Measurements from ENCODE around the gene SCGB1C2. TPM values are rescaled to one million over a fixed set of nuclear protein-coding genes. Genes with fewer than 3 reads are reported as not detected.

SCGB1C2 gene
- total RNA-seq, 1 experiment from 2014 or later, result not detected

DNA sequence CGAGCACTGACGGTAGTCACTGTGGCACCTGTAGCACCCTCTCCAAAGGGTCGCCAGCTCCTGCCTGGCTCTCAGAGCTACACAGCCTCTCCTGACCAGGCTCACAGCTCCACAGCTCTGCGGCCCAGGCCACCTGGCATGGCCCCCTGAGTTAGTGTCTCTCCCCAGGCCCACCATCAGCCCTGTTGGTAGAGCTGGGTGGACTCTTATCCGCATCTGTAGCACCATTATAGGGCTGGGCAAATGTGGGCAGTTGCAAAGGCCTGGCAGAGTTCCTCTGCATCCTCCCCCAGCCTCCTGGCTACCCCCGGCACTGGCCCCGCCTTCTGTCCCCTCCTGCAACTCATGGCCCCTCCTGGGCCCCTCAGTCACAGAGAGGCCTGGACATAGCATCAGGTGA is 18.2 kb downstream of the SCGB1C2 start:
- TF ChIP-seq, protein P1, sequence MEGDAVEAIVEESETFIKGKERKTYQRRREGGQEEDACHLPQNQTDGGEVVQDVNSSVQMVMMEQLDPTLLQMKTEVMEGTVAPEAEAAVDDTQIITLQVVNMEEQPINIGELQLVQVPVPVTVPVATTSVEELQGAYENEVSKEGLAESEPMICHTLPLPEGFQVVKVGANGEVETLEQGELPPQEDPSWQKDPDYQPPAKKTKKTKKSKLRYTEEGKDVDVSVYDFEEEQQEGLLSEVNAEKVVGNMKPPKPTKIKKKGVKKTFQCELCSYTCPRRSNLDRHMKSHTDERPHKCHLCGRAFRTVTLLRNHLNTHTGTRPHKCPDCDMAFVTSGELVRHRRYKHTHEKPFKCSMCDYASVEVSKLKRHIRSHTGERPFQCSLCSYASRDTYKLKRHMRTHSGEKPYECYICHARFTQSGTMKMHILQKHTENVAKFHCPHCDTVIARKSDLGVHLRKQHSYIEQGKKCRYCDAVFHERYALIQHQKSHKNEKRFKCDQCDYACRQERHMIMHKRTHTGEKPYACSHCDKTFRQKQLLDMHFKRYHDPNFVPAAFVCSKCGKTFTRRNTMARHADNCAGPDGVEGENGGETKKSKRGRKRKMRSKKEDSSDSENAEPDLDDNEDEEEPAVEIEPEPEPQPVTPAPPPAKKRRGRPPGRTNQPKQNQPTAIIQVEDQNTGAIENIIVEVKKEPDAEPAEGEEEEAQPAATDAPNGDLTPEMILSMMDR (conservative IDR thresholded peaks at IDR 0.05), result no peak
- TF ChIP-seq EZH2 (IDR thresholded peaks at IDR 0.05; ENCODE audit: low read depth), result no peak
- H3F3A ChIP-seq (ENCODE audit: insufficient read depth, low read depth), result no peaks in the 10 kb centered on the region
- BruUV-seq (replicated peaks), result no TSS peak
- intact Hi-C loops (cut with micrococcal nuclease; ENCODE audit: unreplicated experiment), result no loop called here
- no peaks in the 10 kb centered on the region for H3K9me2 ChIP-seq (ENCODE audit: insufficient read depth)
- H3K4me2 ChIP-seq, result no peak overlapping the region
- CTCF ChIA-PET, result no interaction called here
- H3K27me3 ChIP-seq (ENCODE audit: insufficient read depth, low read depth), result 0 out of 2 replicates have a peak, but pooled peaks cover 12% of the 10 kb centered on the region
- no peak overlapping the region for H3K4me3 ChIP-seq
- H2AFZ ChIP-seq, result no peak overlapping the region
- H4K20me1 ChIP-seq (ENCODE audit: insufficient read depth), result no peaks in the 10 kb centered on the region
- no peaks in the 10 kb centered on the region for H3K79me2 ChIP-seq (ENCODE audit: low read depth)
- H3K9me3 ChIP-seq (ENCODE audit: insufficient read depth, low read depth), result no peaks in the 10 kb centered on the region
- no peak overlapping the region for H3K27ac ChIP-seq
- H3K36me3 ChIP-seq (ENCODE audit: low read depth), result no peaks in the 10 kb centered on the region
- POLR2A ChIA-PET (ENCODE audit: unreplicated experiment), result no interaction called here
- H3K4me1 ChIP-seq (replicated peaks; ENCODE audit: insufficient read depth), result no peaks in the 10 kb centered on the region
- no peak for DNase-seq

DNA sequence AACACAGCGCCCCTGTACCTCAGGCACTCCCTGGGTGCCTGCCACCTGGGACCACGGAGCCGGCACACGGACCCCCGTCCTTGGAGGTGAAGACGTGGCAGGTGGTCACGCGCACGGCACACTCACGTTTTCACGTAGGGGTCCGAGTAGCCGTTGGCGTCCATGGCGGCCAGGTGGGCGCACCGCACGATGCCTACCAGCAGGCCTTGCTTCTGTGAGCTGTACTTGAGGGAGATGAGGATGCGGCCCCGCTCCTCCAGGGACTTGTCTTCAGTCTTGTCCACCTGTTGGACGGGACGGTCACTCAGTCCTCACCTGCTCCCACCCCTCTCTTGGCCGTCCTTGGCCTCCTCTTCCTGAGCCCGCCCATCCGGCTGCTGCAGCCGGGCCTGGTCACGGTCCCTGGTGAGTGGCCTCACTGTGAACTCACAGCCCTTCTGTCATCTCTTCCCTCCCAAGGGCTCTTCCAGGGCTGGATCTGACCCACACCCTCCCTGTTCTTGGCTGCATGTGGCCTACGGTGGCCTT is 18.8 kb downstream of the SCGB1C2 start:
- Histone ChIP-seq H4K20me1 (ENCODE audit: insufficient read depth) (no peaks in the 10 kb centered on the region), H3K9me2 (ENCODE audit: insufficient read depth) (no peaks in the 10 kb centered on the region), H3K27me3 (ENCODE audit: insufficient read depth, low read depth) (peaks cover 9% of the 10 kb centered on the region; the same call in 1 of the 2 replicates), H3F3A (ENCODE audit: insufficient read depth, low read depth) (no peaks in the 10 kb centered on the region), H3K4me1 (replicated peaks; ENCODE audit: insufficient read depth) (no peaks in the 10 kb centered on the region), H3K4me3 (no peak overlapping the region), H3K79me2 (ENCODE audit: low read depth) (no peaks in the 10 kb centered on the region), H3K9me3 (ENCODE audit: insufficient read depth, low read depth) (no peaks in the 10 kb centered on the region), H2AFZ (no peak overlapping the region), H3K36me3 (ENCODE audit: low read depth) (no peaks in the 10 kb centered on the region), H3K4me2 (no peak overlapping the region), H3K27ac (no peak overlapping the region)
- no peak for DNase-seq
- no TSS peak for BruUV-seq (replicated peaks)
- ChIA-PET CTCF (no interaction called here), POLR2A (ENCODE audit: unreplicated experiment) (no interaction called here)
- intact Hi-C loops (cut with micrococcal nuclease; ENCODE audit: unreplicated experiment), result no loop called here
- TF ChIP-seq EZH2 (IDR thresholded peaks at IDR 0.05; ENCODE audit: low read depth), result no peak
- TF ChIP-seq, protein P1 (conservative IDR thresholded peaks at IDR 0.05), result no peak

DNA sequence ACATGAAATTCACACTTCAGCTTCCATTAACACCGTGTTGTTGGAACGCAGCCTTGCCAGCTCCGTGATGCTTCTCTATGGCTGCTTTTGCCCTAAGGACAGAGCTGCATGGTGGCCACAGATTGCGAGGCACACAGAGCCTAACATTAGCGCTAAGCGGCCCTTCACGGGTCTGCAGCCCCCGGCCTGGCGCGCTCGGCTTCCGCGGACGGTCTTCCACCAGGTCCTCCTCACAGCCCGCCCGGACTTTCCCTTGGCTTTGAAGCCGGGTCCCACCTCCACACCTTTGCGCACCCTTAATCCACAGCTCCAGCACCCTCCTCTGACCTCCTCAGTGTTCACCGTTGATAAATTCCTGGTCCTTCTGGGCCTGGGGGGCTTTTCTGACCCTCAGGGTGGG is 19.6 kb downstream of the SCGB1C2 start:
- ChIA-PET POLR2A (ENCODE audit: unreplicated experiment) (no interaction called here), CTCF (no interaction called here)
- no peak for DNase-seq
- Histone ChIP-seq H3K27me3 (ENCODE audit: insufficient read depth, low read depth) (peaks cover 14% of the 10 kb centered on the region), H3K27ac (no peak overlapping the region), H3K9me2 (ENCODE audit: insufficient read depth) (no peaks in the 10 kb centered on the region), H3K36me3 (ENCODE audit: low read depth) (no peaks in the 10 kb centered on the region), H2AFZ (no peak overlapping the region), H3K79me2 (ENCODE audit: low read depth) (no peaks in the 10 kb centered on the region), H3K9me3 (ENCODE audit: insufficient read depth, low read depth) (no peaks in the 10 kb centered on the region), H3K4me3 (no peak overlapping the region), H3K4me1 (replicated peaks; ENCODE audit: insufficient read depth) (no peaks in the 10 kb centered on the region), H3K4me2 (no peak overlapping the region), H3F3A (ENCODE audit: insufficient read depth, low read depth) (no peaks in the 10 kb centered on the region), H4K20me1 (ENCODE audit: insufficient read depth) (no peaks in the 10 kb centered on the region)
- intact Hi-C loops (cut with micrococcal nuclease; ENCODE audit: unreplicated experiment), result no loop called here
- BruUV-seq (replicated peaks), result no TSS peak
- TF ChIP-seq, protein P1 (conservative IDR thresholded peaks at IDR 0.05), result no peak
- TF ChIP-seq EZH2 (IDR thresholded peaks at IDR 0.05; ENCODE audit: low read depth), result no peak

Measured in PC-9 (cell line).